Esophagus mucosa (tissue), 1 donor: ENCODE results near the gene STIM1. TPM values are rescaled to one million over a fixed set of nuclear protein-coding genes. Genes with fewer than 3 reads are reported as not detected.

Experiments used
- ATAC-seq: fragments of 200-7000 bp; cut with Tn5 transposase; one replicate; pipeline ENCODE4 v1.9.1; 2020
- total RNA-seq: library from RNA; stranded (reverse); gene quantifications from one replicate; pipeline ENCODE4 v1.2.4, GENCODE V29; 2023
- donor health status: DM: yes; HTN: yes; CAD: no.

The STIM1 gene
- total RNA-seq, 1 donor from 2014 or later = 85.1 TPM

DNA sequence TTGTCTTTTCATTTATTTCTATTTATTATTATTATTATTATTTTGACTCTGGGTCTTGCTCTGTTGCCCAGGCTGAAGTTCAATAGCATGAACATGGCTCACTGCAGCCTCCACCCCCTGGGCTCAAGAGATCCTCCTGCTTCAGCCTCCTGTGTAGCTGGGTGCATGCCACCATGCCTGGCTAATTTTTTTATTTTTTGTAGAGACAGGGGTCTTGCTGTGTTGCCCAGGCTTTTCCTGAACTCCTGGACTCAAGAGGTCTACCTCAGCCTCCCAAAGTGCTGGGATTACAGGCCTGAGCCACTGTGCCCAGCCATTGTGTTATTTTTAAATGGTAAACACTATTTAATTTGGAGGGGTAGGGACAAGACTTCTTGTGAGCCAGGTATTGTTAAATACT, 215.9 kb downstream of the STIM1 start:
- no peak for ATAC-seq

DNA sequence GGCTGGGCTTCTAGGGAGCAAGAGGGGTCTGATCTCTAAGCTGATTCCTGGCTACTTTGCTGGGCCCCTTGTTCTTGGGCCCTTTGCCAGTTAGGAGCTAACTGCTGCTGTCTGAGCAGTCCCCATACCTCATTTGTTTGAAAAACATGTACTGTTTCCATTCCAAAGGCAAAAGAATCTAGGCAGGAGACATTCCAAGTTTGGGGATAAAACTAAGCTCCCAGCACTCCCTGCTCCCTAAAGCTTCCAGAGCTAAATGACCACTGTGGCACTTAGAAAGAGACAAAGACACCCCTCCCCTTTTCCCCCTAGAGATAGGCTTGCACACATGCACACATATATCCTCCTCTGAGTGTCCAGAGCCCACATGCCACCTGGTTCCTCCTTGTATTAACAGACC, 216.4 kb downstream of the STIM1 start:
- ATAC-seq = no peak

GRCh38 chr11:4072668-4073285, 217.3 kb downstream of the STIM1 start:
- peak; percentile 86 for ATAC-seq

DNA sequence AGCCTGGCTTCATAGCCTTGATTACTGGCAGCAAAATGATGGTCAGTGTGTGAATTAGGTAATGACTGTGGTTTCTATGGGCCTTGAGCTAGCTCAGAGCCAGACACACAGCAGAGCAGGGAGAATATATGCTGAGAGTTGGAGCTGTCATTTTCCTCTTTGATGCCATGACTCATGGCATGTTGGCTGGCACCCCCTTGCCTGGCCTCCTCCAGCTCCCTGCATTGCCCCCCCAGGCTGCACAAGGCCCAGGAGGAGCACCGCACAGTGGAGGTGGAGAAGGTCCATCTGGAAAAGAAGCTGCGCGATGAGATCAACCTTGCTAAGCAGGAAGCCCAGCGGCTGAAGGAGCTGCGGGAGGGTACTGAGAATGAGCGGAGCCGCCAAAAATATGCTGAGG, 218.8 kb downstream of the STIM1 start:
- ATAC-seq = peak; percentile 12

- no peak for ATAC-seq
Observed at GRCh38 chr11:4076774-4077173, 221.3 kb downstream of the STIM1 start.

- peak; percentile 28 for ATAC-seq
Observed at GRCh38 chr11:4083198-4083597, 227.7 kb downstream of the STIM1 start.

DNA sequence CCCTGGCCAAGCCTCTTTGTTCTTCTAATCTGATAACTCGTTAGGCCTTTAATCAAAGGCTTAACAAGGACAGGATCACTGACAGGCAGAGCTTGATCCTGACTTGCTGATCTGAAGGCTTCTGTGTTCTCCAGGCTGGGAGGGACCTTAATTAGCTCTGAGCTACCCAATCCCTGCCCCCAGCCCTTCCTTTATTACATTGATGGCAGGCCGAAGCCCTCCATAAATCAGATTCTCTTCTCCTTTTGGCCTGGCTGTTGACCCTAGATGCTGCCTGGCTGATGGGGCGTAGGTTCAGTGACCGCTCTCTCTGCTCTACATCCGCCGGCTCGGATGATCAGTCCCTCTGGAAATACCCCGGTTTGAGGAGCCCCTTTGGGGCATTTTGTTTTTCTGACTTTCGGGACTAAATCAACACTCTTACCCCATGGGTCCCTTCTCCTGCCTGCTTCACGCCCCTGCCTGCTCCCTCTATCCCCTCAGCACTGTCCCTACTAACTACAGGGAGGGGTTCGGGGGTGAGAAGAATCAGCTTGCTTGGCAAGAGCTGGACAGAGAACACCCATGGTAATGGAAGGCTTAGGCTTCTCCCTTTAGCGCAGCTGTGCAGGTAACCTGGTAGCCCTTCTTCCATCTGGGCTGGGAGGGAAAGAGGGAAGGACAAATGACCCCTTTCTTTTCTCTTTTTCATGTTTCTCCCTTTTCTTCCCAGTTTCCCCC, 229.1 kb downstream of the STIM1 start:
- no peak for ATAC-seq

DNA sequence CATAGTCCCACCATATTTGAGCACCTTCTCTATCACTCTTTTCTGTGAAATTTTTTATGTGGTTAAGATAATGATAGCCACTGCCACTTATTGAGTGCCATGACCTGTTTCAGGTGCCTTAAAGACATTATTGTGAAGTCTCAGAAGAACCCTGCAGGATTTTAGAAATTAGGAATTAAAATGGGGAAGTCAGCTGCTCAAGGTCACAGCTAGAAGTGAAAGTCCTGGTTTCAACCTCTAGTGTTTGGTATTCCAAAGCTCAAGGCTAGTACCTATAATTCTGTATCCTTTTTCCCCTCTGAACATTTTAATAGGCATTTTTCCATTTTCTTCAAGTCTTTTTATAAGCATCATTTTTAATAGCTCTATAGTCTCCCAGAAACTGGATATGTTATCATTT, 230.1 kb downstream of the STIM1 start:
- ATAC-seq = no peak

DNA sequence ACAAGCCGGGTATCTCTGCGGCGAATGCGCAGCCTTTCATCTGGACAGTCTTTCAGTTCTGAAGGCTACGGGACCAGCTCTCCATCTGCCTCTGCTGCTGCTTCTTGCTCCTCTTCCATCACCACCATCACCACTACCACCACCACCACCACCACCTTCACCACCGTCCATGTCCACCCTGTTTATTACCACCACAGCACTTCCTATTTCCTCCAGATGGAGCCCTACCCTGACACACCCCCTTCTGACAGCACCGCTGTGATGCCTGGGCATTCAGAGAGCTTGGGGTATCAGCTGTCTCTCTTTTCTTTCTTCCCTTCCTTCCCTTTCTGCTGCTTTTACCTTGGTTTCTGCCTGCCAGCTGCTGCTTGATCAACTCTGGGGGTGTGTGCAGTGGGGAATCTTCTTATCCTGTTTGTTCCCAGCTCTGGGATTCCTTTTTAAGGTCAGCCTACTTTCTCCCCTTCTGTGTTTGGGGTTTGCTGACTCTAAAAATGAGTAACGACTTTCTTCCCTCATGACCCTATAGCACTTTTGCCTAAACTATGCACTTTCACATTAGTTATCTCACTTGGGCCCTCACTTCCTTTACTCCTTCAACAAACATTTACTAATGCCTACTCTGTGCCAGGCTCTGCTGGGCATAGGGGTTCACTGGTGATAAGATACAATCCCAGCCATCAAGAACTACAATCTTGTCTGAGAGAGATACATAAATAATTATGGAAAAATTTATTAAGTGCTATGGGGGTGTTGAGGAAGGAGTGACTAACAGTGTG, 231.3 kb downstream of the STIM1 start:
- no peak for ATAC-seq

DNA sequence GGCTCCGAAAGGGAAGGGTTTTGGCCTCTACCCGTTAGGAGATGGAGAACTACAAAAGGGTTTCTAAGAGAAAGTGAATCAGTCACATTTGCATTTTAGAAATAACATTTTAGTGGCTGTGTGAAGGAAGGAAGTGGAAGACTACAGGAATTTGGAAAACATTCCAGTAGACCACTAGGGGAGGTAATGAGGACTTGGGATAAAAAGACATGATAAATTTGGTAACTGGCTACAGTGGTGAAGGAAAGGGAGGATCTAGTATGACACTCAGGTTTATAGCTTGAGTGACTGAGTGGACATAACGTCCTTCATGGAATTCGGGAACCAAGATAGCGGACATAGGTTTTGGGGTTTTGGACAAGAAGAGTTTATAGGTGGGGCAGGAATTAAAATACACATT, 232.1 kb downstream of the STIM1 start:
- no peak for ATAC-seq

DNA sequence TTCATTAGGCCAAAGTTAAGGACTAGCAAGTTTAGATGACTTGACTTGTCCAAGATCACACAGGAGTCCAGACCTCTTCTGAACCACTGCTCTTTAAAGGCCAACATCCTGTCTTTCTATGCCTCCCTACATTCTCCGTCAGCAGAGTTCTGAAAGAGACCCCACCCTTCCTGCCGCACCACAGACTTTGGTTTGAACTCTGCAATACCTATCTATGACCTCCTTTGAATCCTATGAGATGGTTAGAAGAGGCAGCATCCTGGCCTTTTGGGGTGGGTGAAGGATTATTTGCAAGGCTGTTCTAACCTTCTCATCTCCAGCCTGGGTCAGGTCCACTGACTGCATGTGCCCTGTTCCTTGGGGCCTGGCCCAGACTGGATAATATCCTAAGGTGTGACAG, 234.8 kb downstream of the STIM1 start:
- ATAC-seq = no peak

- no peak for ATAC-seq
Observed at GRCh38 chr11:4092026-4092425, 236.6 kb downstream of the STIM1 start.

DNA sequence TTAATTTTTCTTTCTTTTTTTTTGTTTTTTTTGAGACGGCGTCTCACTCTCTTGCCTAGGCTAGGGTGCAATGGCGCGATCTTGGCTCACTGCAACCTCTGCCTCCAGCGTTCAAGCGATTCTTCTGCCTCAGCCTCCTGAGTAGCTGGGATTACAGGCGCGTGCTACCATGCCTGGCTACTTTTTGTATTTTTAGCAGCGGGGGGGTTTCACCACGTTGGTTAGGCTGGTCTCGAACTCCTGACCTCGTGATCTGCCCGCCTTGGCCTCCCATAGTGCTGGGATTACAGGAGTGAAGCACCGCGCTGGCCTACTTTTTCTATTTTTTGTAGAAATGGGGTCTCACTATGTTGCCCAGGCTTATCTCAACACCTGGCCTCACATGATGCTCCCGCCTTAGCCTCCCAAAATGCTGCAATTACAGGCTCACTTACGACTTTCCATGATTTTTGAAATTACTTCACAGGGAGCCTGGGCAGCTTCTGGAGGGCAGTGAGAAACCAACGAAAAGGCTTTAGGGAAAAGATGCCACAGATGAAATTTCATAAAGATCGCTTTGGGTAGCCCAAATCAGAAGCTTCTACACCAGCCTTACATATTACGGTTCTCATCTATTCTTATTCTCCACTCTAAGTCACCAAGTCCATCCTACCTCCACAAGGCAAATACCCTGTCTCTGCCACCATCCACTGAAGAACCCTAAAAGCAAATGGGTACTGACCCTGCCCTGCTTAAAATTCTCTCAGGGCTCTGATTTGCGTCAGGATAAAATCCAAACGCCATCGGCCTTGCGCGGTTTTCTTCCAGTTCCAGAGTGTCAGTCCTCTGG, 238.3 kb downstream of the STIM1 start:
- ATAC-seq = no peak

GRCh38 chr11:4094348-4095291, 239.2 kb downstream of the STIM1 start, which contains the start of gene RRM1:
Gene RRM1, plus strand, starts transcription at chr11:4094799. Its CDS starts 214 bp downstream, at chr11:4095013.
- peak; percentile 97 for ATAC-seq

- ATAC-seq = peak; percentile 53
Observed at GRCh38 chr11:4095509-4096230, 240.2 kb downstream of the STIM1 start.

- ATAC-seq = no peak
Observed at GRCh38 chr11:4098026-4098621, 242.7 kb downstream of the STIM1 start.

DNA sequence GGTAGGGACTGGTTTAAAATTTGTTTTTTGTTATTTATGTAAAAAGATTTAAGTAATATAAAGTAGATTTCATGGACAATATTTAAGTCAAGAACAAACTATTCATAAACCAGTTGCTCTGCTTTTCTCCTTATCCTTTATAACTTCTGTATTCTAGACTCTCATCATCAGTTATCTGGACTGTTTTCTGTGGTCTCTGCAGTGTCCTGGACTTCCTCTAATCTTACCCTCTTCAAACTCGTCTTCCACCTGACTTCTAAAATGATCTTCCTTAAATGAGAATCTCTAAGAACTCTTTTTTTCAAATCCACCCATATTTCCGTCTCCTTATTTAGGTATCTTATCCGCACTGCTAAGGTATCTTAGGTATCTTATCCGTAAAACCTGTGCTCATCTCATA, 247.2 kb downstream of the STIM1 start:
- no peak for ATAC-seq

- no peak for ATAC-seq
Observed at GRCh38 chr11:4103269-4103668, 247.8 kb downstream of the STIM1 start.

DNA sequence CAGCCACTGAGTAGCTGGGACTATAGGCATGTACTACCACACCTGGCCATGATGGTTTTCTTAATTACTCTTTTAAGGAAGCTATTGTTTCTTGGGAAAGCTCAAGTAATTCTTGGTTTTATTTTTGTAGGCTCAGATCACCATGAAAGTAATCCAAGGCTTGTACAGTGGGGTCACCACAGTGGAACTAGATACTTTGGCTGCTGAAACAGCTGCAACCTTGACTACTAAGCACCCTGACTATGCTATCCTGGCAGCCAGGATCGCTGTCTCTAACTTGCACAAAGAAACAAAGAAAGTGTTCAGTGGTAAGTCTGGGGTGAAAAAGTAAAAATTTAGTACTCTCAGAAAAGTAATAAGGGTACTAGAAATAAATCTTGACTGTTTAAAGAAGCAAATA, 250.5 kb downstream of the STIM1 start:
- ATAC-seq = no peak

- ATAC-seq = no peak
Observed at GRCh38 chr11:4111834-4112233, 256.4 kb downstream of the STIM1 start.
